NCI-H526 treated with DMSO at 0.1 percent for 48 hours (cell line): ENCODE results near the gene CNGB1.
"Not testable (repeated sequence)": the region's sequence is repeated elsewhere in the genome, so short reads cannot be mapped to it uniquely, and the experiment has no call there.

ENCODE experiments used
- DNase-seq: peaks from one replicate; lab custom pipeline; 2025; lab: John Stamatoyannopoulos, UW

The CNGB1 gene

GRCh38 chr16:57952909-57953308, 18.0 kb downstream of the CNGB1 start:
- no peak for DNase-seq

GRCh38 chr16:57951204-57951960, 19.5 kb downstream of the CNGB1 start:
- no peak for DNase-seq

GRCh38 chr16:57950382-57950781, 20.5 kb downstream of the CNGB1 start:
- DNase-seq: no peak

GRCh38 chr16:57949595-57950238, 21.2 kb downstream of the CNGB1 start:
- no peak for DNase-seq

GRCh38 chr16:57949013-57949412, 21.9 kb downstream of the CNGB1 start:
- no peak for DNase-seq

GRCh38 chr16:57948027-57948426, 22.9 kb downstream of the CNGB1 start:
- no peak for DNase-seq

- no peak for DNase-seq
Measured at GRCh38 chr16:57947261-57947660, 23.7 kb downstream of the CNGB1 start.

- no peak for DNase-seq
Measured at GRCh38 chr16:57946181-57946801, 24.6 kb downstream of the CNGB1 start.

GRCh38 chr16:57945740-57946138, 25.2 kb downstream of the CNGB1 start:
- no peak for DNase-seq

GRCh38 chr16:57944970-57945739, 25.8 kb downstream of the CNGB1 start:
- no peak for DNase-seq

- not testable (repeated sequence) for DNase-seq
Measured at GRCh38 chr16:57943381-57943780, 27.5 kb downstream of the CNGB1 start.

GRCh38 chr16:57941901-57942300, 29.0 kb downstream of the CNGB1 start:
- DNase-seq: not testable (repeated sequence)

GRCh38 chr16:57941016-57941664, 29.8 kb downstream of the CNGB1 start:
- no peak for DNase-seq

GRCh38 chr16:57940382-57940966, 30.5 kb downstream of the CNGB1 start:
- no peak for DNase-seq

- DNase-seq: no peak
Measured at GRCh38 chr16:57939872-57940224, 31.1 kb downstream of the CNGB1 start.

GRCh38 chr16:57938936-57939871, 31.7 kb downstream of the CNGB1 start:
- no peak for DNase-seq

GRCh38 chr16:57938484-57938883, 32.4 kb downstream of the CNGB1 start:
- no peak for DNase-seq

- no peak for DNase-seq
Measured at GRCh38 chr16:57937861-57938260, 33.1 kb downstream of the CNGB1 start.

- no peak for DNase-seq
Measured at GRCh38 chr16:57935904-57936303, 35.0 kb downstream of the CNGB1 start.

- no peak for DNase-seq
Measured at GRCh38 chr16:57930533-57930932, 40.4 kb downstream of the CNGB1 start.

GRCh38 chr16:57929250-57929649, 41.7 kb downstream of the CNGB1 start:
- no peak for DNase-seq
